Activated T-helper 1 cell treated with anti-CD3 and anti-CD28 coated beads, Interleukin-2, amount 50 U/mL, for 16 hours (primary cell): ENCODE data around the gene RFK.

Experiments used
- DNase-seq, 2 donors: peaks; one replicate each; pipeline ENCODE4 v3.0.0-alpha.2; 2020; ENCODE audit warnings: low read depth in 1 of 2, low spot score in 1 of 2

Gene RFK

DNA sequence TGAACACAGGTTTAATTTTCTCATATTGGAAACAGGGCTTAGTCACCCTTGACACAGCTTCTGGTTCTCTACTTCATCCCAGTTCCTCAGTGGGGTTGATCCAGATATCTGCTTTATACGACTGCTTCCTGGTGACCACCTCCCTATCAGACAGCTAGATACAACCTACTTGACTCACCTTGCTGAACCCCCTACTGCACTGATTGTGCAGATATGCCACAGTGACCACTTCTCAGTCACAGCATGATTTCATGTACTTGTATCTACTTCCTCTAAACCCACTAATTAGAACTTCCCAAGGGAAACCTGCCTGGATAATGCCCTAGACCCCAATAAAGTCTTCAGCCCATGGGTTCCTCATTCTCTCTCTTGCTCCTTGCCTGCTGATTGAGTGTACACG, 18.4 kb upstream of the RFK start:
- DNase-seq, result no peak

DNA sequence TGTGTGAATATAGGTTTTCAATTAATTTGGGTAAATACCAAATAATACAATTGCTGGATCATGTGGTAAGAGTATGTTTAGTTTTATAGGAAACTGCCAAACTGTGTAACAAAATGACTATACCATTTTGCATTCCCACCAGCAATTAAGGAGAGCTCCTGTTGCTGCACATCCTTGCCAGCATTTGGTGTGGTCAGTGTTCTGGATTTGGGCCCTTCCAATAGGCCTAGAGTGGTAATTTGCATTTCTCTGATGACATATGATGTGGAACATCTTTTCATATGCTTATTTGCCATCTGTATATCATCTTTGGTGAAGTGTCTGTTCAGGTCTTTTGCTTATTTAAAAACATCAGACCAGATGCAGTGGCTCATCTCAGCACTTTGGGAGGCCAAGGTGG, 11.6 kb upstream of the RFK start:
- DNase-seq, result no peak

DNA sequence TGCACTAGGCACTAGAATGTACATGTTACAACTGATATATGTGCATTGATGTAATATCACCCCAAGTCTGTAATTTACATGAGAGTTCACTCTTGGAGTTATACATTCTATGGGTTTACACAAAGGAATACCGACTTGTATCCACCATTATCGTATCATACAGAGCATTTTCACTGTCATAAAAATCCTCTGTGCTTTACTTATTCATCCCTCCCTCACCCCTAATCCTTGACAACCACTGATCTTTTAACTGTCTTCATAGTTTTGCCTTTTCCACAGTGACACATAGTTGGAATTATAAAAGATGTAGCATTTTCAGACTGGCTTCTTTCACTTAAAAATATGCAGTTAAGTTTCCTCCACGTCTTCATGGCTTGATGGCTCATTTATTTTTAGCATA, 11.1 kb upstream of the RFK start:
- no peak for DNase-seq

DNA sequence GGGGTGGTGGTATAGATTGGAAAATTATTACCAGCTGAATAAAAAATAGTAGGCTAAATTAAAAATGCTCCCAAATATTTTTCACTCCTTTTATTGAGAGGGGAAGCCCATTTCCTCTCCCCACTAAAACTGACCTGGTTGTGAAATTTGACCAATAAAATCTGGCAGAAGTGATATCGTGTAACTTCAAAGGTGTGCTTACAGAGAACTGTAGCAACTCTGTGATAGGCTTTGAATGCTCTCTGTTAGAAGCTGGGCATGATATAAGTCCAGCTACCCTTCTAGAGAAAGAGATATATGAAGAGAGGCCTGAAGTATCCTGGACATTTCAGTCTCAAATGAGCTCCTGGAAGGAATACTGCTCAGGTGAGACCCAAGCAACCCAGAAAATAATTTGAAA, 10.2 kb upstream of the RFK start:
- no peak for DNase-seq

DNA sequence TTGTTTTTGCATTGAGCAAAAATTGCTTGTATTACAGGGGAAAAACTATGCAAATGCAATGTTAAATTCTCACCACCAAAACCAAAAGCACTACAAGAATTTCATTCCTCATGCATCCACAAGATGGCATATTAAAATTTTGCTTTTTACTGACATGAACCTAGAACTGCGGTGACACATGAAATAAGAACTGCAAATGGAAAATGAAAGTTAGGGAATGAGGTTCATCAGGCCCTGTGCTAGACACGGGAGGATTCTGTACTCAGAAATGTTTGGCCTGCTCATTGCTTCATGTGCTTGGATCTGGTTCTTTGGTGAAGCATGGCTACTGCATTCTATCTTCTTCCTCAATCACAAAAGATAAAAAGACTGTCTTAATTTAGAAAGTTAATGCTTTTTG, 9.1 kb upstream of the RFK start:
- DNase-seq, result no peak

GRCh38 chr9:76401580-76402354, 7.5 kb upstream of the RFK start:
- DNase-seq, result no peak

- DNase-seq, result no peak
These were observed 7.0 kb upstream of the RFK start for GRCh38 chr9:76401176-76401575.

DNA sequence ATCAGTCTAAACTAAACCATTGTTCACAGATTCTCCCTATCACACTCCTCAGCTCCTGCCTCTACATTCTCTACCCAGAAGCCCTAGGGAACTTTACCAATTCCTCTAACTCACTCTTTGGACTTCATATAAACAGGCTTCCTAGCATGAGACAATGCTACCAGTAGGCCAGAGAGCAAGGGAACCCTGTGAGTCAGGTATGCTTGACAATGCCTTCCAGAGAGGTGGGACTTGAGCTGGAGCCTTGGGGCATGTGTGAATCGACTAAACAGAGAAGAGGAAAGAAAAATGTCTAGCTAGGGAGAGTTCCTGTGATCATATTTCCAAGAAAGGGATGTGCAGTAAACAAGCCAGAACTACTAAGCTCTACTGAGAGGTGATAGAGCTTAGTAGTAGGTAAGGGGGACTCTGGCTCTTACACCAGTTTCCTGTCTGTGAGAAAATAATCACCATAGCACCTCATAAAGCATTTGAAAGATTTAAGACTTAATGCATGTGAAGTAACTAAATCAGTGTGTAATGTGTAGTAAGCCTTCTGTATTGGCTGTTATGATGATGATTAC, 6.4 kb upstream of the RFK start:
- DNase-seq, result no peak

DNA sequence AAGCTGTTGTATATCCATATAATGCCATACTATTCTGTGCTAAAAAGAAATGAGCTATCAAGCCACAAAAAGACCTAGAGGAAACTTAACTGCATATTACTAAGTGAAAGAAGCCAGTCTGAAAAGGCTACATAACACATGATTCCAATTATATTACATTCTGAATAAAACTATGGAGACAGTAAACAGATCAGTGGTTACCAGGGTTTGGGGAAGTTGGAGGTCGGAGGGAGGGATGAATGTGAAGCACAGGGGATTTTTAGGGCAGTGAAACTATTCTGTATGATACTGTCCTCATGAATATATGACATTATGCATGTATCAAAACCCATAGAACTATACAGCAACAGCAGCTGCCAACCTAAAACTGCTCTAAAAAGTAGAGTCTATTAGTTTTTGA, 5.6 kb upstream of the RFK start:
- no peak for DNase-seq

DNA sequence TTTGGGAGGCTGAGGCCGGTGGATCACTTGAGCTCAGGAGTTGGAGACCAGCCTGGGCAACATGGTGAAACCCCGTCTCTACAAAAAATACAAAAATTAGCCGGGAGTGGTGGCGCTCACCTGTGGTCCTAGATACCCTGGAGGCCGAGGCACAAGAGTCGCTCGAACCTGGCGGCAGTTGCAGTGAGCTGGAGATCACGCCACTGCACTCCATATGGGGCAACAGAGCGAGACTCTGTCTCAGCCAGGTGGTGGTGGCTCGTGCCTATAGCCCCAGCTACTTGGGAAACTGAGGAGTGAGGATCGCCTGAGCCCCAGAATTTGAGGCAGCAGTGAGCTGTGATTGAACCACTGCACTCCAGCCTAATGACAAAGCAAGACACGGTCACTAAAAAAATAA, 2.4 kb upstream of the RFK start:
- no peak for DNase-seq

DNA sequence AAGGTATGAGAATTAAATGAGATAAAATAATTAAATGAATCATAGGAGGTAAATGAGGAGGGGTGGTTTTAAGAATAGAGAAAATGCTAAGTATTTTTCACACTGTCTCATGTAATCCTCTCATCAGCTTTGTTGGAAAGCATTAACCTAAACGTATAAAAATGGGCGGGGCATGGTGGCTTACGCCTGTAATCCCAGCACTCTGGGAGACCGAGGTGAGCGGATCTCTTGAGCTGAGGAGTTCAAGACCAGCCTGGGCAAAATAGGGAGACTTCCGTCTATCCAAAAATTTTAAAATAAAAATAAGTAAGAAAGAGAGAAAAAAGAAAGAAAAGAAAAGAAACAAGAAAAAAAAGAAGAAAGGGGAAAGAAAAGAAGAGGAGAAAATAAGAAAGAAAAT, 1.9 kb upstream of the RFK start:
- no peak for DNase-seq

DNA sequence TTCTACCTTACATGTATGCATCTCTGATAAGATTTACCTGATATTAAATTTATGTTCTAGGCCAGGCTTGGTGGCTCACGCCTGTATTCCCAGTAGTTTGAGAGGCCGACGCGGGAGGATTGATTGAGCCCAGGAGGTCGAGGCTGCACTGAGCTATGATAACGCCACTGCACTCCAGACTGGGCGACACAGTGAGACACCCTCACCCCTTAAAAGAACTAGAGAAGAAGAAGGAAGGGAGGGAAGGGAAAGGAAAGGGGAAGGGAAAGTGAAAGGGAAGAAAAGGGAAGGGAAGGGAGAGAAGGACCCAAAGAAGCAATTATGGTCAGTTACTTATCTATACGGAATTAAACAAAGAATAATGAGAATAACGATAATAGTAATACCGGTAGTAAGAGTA, 1.2 kb upstream of the RFK start:
- DNase-seq, result no peak

GRCh38 chr9:76394960-76395252, 680 bp upstream of the RFK start:
- DNase-seq, result peak; percentile 11 to 22

DNA sequence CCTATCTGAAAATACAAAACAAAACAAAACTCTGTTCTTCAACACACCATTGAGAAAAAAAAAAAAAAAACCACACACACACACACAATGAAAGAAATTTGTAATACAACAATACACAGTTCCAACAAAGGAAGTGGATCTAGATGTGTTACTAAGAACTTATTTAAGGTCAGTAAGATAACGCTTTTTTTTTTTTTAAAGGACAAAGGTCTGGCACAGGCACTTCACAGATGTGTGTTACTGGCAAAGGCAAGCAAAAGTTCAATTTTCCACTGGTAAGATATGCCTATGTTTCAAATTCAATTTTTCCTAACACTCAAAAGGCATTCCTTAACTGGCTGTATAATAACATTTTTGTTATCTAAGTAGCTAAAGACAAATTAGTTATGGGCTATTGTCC, 3.6 kb downstream of the RFK start:
- DNase-seq, result no peak

DNA sequence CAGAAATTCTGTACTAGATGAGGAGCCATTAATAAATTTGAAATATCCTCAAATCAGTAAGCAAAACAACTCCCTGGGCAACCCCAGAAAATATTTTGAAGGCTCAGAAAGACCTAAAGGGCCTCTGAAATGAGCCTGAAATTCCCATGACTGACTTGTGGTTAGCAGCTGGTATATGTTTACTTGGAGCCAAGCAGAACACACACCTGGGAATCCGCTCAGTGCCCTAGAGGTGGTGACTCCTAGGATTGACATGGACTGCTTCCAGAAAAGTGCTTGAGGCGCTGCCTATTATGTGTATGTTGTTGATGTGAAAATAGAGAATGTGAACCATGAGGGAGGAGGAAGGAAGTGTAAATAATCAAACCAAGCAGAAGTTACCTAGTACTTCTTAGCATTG, 14.7 kb downstream of the RFK start:
- DNase-seq, result no peak

GRCh38 chr9:76378367-76379073, 15.7 kb downstream of the RFK start:
- DNase-seq, result no peak

DNA sequence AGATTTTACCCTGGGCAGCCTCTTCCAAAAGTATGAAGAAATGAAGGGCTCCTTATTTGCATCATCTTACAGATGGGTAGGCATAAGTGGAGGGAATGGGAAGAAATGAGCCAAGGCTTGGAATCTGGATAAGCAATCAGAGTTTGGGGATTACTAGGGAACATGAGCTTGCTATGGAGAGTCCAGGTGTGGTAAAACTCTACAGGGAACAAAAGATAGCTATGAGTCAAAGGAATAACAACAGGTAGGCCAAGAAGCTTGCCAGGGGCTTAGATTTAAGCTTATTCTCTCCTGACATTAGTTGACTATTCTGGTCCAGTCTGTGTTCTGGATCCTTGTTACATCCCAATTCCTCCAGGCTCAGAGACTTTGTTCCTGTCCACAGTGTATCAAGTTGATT, 16.4 kb downstream of the RFK start:
- DNase-seq, result no peak

GRCh38 chr9:76374783-76375559, 19.3 kb downstream of the RFK start:
- no peak for DNase-seq

DNA sequence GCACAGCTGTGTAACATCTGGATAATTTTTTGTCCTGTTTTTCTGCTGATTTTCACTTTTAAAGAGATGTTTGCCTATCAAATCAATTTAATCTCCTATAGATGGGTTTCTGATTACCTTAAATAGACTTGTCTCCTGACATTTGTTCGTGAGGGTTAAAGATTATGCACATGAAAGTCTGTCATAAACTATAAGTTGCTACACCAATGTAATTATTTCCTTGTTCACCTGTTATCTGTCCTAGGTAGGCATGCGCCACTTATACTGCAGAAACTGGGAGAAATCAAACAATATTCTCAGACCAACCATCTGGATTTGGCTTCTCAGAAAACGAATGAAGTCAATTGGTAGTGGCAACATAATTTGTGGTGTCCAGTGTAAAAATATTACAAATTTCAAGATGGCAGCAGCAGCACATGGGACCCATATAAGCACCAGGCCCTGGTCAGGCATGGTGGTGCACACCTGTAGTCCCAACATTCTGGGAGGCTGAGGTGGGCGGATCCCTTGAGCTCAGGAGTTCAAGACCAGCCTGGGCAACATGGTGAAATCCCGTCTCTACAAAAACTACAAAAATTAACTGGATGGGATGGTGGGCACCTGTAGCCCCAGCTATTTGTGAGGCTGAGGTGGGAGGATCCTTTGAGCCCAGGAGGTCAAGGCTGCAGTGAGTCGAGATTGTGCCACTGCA, 20.3 kb downstream of the RFK start:
- no peak for DNase-seq

DNA sequence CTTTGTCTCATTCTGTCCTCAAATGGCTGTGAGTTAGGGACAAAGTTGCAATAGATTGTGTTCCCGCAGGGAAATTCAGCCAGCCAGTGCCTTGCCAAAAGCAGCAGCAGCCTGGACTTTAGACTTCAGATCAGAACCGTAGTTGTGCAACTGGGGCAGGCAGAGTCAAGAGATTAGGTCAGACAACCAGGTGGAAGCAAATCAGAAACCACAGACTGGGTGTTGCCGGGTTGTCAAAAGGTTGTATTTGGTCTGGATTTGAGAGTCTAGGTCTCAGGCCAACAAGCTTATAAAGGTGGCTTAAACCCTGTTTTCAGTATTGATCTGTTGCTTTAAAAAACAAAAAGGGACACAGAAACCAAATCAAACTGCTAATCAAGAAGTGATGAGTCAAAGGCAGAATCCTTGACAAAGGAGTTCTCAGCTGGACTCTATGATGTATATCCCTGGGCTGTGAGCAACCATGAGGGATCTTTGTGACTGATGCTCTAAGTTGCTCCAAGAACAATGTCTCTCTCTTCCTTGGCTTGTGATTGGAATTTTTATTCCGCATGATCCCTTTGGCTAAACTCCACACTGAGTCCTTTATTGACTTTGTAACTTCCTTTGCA, 20.9 kb downstream of the RFK start:
- DNase-seq, result no peak

DNA sequence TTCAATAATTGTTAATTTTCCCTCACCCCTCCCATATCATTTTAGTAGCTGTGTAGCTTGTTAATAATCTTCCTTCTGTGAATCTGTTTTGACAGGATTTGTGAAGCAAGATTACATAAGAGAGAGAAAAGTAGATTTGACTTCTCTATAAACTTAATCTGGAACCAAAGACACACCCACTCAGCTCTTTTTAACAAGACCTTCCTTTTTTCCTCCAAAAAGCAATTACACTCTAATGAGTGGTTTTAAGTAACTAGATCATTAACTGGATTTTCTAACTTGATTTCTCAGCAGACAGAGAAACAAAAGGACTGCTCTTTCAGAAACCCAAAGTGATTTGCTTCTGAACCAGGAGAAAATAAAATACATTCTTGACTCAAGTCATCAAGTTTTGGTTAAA, 21.9 kb downstream of the RFK start:
- DNase-seq, result no peak
